K562 (cell line): Measurements from ENCODE around the gene RESP18. TPM values are rescaled to one million over a fixed set of nuclear protein-coding genes. Genes with fewer than 3 reads are reported as not detected.

ENCODE experiments used
- CEBPG ChIP-seq, 3 experiments: fragments of 200-800 bp in 1 of 3; sonication (Bioruptor generic) in 1 of 3; sonication (generic) in 1 of 3; formaldehyde crosslinking in 1 of 3; IDR thresholded peaks in 2 of 3; conservative IDR thresholded peaks in 1 of 3; 2 replicates each; pipeline versions ENCODE4 v1.6.1 to v1.8.0; 2016 to 2022; ENCODE audit warnings: missing compliant biosample characterization in 2 of 3, missing genetic modification characterization in 2 of 3, mild to moderate bottlenecking in 1 of 3, missing genetic modification reagents in 1 of 3
- CTCF ChIP-seq, 3 experiments: IDR thresholded peaks in 2 of 3; conservative IDR thresholded peaks in 1 of 3; 2 replicates each; pipeline ENCODE4 v1.5.1; 2011 to 2012; ENCODE audit warnings: low read length in 3 of 3, mild to moderate bottlenecking in 3 of 3, control low read depth in 2 of 3, improper control_type of control experiment in 1 of 3, inconsistent platforms in 1 of 3, low read depth in 1 of 3, mixed read lengths in 1 of 3, moderate library complexity in 1 of 3; ENCODE audit not compliant: insufficient read depth in 2 of 3
- ETV6 ChIP-seq, 3 experiments: fragments of 150-350 bp in 1 of 3; sonication (generic) in 1 of 3; formaldehyde crosslinking in 1 of 3; IDR thresholded peaks; 2 replicates each; pipeline versions ENCODE4 v1.6.1 to v1.8.0; 2014 to 2022; ENCODE audit warnings: borderline replicate concordance in 2 of 3, low read depth in 2 of 3, antibody characterized with exemption in 1 of 3, low read length in 1 of 3, mild to moderate bottlenecking in 1 of 3, missing genetic modification reagents in 1 of 3
- L3MBTL2 ChIP-seq: fragments of 450-650 bp; IDR thresholded peaks from 2 replicates; pipeline ENCODE4 v1.6.1; 2016; ENCODE audit warnings: mild to moderate bottlenecking, moderate library complexity
- NELFE ChIP-seq: IDR thresholded peaks from 2 replicates; pipeline ENCODE4 v1.6.1; 2011; ENCODE audit warnings: mild to moderate bottlenecking; ENCODE audit not compliant: insufficient read depth, insufficient read length
- NEUROD1 ChIP-seq: fragments of 150-350 bp; IDR thresholded peaks from 2 replicates; pipeline ENCODE4 v1.6.1; 2014; ENCODE audit warnings: borderline replicate concordance, low read length, low read depth; ENCODE audit not compliant: partially characterized antibody
- NFYB ChIP-seq: IDR thresholded peaks from 2 replicates; pipeline ENCODE4 v1.6.1; 2011; ENCODE audit warnings: mild to moderate bottlenecking, moderate library complexity; ENCODE audit not compliant: insufficient read length; ENCODE audit errors: extremely low read depth
- NR1H2 ChIP-seq: sonication (generic); formaldehyde crosslinking; IDR thresholded peaks from 2 replicates; pipeline ENCODE4 v1.4.0; 2020; ENCODE audit warnings: mild to moderate bottlenecking, missing genetic modification reagents
- PCBP2 ChIP-seq: fragments of 200-400 bp; formaldehyde crosslinking; IDR thresholded peaks from 2 replicates; pipeline ENCODE4 v1.6.1; 2018; ENCODE audit warnings: low read length, low read depth, mild to moderate bottlenecking, moderate library complexity; ENCODE audit not compliant: poor library complexity, severe bottlenecking
- PHTF2 ChIP-seq: fragments of 250-450 bp; sonication (Bioruptor Pico); IDR thresholded peaks from 2 replicates; pipeline ENCODE4 v1.5.0; 2021; ENCODE audit warnings: mild to moderate bottlenecking
- SIN3B ChIP-seq: fragments of 450-650 bp; IDR thresholded peaks from 2 replicates; pipeline ENCODE4 v1.6.1; 2017; ENCODE audit warnings: low read depth, mild to moderate bottlenecking, moderate library complexity
- TSC22D4 ChIP-seq: fragments of 450-650 bp; IDR thresholded peaks from 2 replicates; pipeline ENCODE4 v1.6.1; 2016; ENCODE audit warnings: missing genetic modification characterization, missing biosample characterization, control low read depth
- ZFPM2 ChIP-seq: fragments of 250-450 bp; sonication (Bioruptor Pico); IDR thresholded peaks from 2 replicates; pipeline ENCODE4 v1.5.1; 2022; ENCODE audit warnings: mild to moderate bottlenecking
- ZNF12 ChIP-seq: sonication (generic); formaldehyde crosslinking; IDR thresholded peaks from 2 replicates; pipeline ENCODE4 v1.4.0; 2020; ENCODE audit warnings: mild to moderate bottlenecking, missing genetic modification reagents
- ZNF431 ChIP-seq: sonication (generic); formaldehyde crosslinking; IDR thresholded peaks from 2 replicates; pipeline ENCODE4 v1.8.0; 2022; ENCODE audit warnings: mild to moderate bottlenecking, missing genetic modification reagents
- ZNF449 ChIP-seq: fragments of 250-450 bp; sonication (Bioruptor Pico); IDR thresholded peaks from 2 replicates; pipeline ENCODE4 v1.8.0; 2022; ENCODE audit warnings: moderate library complexity, mild to moderate bottlenecking, inconsistent platforms
- polyA plus RNA-seq, 8 experiments: library from polyadenylated mRNA; depleted of rRNA in 4 of 8; stranded (reverse) in 5 of 8; unstranded in 3 of 8; fragments of >200 nt; fragmentation: Nextera tagmentation in 2 of 8; fragmentation: Illumina TruSeq in 1 of 8; extraction: Ambion mirVana in 2 of 8; extraction: Trizol in 1 of 8; gene quantifications; 2 replicates each; pipeline versions ENCODE4 v1.2.1 to v1.2.3, GENCODE V29; 2011 to 2014; ENCODE audit warnings: inconsistent platforms in 1 of 8, missing spikeins in 1 of 8
- total RNA-seq, 7 experiments: library from RNA; depleted of rRNA in 6 of 7; stranded (reverse); fragments of >200 nt in 6 of 7; fragmentation: Illumina TruSeq in 2 of 7; extraction: Trizol in 2 of 7; gene quantifications; 2 replicates each; pipeline versions ENCODE4 v1.2.1 to v1.2.3, GENCODE V29; 2011 to 2021; ENCODE audit warnings: low replicate concordance in 1 of 7
- TF ChIP-seq, protein P1 (sequence below): fragments of 200-800 bp; sonication (Bioruptor generic); IDR thresholded peaks from 2 replicates; pipeline ENCODE4 v1.6.1; 2017; ENCODE audit warnings: missing genetic modification characterization, missing compliant biosample characterization
- TF ChIP-seq, protein P2 (sequence below): fragments of 250-450 bp; sonication (Bioruptor Pico); IDR thresholded peaks from 2 replicates; pipeline ENCODE4 v1.9.0; 2021; ENCODE audit warnings: mild to moderate bottlenecking, inconsistent platforms

The RESP18 gene
- total and polyA plus RNA-seq, 9 of the 15 experiments (the other 6 are each of a cell fraction or from before 2014, with no cell fraction given): not detected

- TF ChIP-seq ZNF449: no peak
- TF ChIP-seq NR1H2: no peak
- peak; percentile 88 to 92 (median 90) for TF ChIP-seq CTCF (IDR thresholded peaks at IDR 0.05 in 2 of 3, conservative IDR thresholded peaks at IDR 0.05 in 1 of 3; ENCODE audit: insufficient read depth in 2 of 3, low read depth in 1 of 3, low read length in 3 of 3)
- no peak for TF ChIP-seq NFYB
- TF ChIP-seq L3MBTL2: 0 out of 2 replicates have a peak, but pooled peaks have one; percentile 22
- TF ChIP-seq PHTF2: no peak
- TF ChIP-seq, protein P1, sequence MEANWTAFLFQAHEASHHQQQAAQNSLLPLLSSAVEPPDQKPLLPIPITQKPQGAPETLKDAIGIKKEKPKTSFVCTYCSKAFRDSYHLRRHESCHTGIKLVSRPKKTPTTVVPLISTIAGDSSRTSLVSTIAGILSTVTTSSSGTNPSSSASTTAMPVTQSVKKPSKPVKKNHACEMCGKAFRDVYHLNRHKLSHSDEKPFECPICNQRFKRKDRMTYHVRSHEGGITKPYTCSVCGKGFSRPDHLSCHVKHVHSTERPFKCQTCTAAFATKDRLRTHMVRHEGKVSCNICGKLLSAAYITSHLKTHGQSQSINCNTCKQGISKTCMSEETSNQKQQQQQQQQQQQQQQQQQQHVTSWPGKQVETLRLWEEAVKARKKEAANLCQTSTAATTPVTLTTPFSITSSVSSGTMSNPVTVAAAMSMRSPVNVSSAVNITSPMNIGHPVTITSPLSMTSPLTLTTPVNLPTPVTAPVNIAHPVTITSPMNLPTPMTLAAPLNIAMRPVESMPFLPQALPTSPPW (CRISPR knock-in tag): peak; percentile 45; the same call in 1 of the 2 replicates
- TF ChIP-seq TSC22D4 (tag): no peak
- no peak for TF ChIP-seq SIN3B
- TF ChIP-seq NEUROD1: no peak
- TF ChIP-seq ETV6 (IDR thresholded peaks at IDR 0.05; ENCODE audit: borderline replicate concordance in 1 of 2, low read depth in 2 of 2, low read length in 1 of 2): no peak
- no peak for TF ChIP-seq ETV6 (CRISPR knock-in tag; IDR thresholded peaks at IDR 0.05; ENCODE audit: borderline replicate concordance)
- TF ChIP-seq PCBP2: no peak
- TF ChIP-seq, protein P2, sequence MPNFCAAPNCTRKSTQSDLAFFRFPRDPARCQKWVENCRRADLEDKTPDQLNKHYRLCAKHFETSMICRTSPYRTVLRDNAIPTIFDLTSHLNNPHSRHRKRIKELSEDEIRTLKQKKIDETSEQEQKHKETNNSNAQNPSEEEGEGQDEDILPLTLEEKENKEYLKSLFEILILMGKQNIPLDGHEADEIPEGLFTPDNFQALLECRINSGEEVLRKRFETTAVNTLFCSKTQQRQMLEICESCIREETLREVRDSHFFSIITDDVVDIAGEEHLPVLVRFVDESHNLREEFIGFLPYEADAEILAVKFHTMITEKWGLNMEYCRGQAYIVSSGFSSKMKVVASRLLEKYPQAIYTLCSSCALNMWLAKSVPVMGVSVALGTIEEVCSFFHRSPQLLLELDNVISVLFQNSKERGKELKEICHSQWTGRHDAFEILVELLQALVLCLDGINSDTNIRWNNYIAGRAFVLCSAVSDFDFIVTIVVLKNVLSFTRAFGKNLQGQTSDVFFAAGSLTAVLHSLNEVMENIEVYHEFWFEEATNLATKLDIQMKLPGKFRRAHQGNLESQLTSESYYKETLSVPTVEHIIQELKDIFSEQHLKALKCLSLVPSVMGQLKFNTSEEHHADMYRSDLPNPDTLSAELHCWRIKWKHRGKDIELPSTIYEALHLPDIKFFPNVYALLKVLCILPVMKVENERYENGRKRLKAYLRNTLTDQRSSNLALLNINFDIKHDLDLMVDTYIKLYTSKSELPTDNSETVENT: no peak
- TF ChIP-seq CEBPG (CRISPR knock-in tag; IDR thresholded peaks at IDR 0.05): no peak
- no peak for TF ChIP-seq CEBPG (tag; conservative IDR thresholded peaks at IDR 0.05 in 1 of 2, IDR thresholded peaks at IDR 0.05 in 1 of 2)
- no peak for TF ChIP-seq NELFE
- no peak for TF ChIP-seq ZNF12 (CRISPR knock-in tag)
- TF ChIP-seq ZNF431 (CRISPR knock-in tag): no peak
- TF ChIP-seq ZFPM2 (CRISPR knock-in tag): no peak
Measured at GRCh38 chr2:219298759-219299371, 33.7 kb downstream of the RESP18 start (continued).
